Limb (tissue), 2 donors: ENCODE data around the gene MLEC.
"Not testable (repeated sequence)": the region's sequence is repeated elsewhere in the genome, so short reads cannot be mapped to it uniquely, and the experiment has no call there.

Experiments
- DNase-seq, 2 donors: peaks; one replicate each; pipeline ENCODE4 v3.0.0-alpha.2; 2016; ENCODE audit errors: extremely low spot score in 2 of 2

Gene MLEC

DNA sequence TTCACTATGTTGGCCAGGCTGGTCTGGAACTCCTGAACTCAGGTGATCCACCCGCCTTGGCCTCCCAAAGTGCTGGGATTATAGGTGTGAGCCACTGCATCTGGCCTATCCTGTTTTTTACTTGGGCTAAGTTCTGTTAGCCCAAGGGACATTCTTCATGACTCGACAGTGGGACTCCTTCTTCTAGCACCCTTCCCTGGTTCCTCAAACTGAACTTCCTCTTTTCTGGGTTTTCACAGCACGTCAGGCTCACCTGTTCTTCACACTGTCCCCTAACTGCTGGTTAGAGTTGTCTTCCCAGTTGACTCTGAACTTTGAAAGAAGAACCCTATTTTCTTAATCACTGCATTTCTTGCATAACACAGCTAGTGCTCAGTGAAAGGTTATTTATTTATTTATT lies 24.1 kb upstream of the MLEC start:
- DNase-seq: no peak

DNA sequence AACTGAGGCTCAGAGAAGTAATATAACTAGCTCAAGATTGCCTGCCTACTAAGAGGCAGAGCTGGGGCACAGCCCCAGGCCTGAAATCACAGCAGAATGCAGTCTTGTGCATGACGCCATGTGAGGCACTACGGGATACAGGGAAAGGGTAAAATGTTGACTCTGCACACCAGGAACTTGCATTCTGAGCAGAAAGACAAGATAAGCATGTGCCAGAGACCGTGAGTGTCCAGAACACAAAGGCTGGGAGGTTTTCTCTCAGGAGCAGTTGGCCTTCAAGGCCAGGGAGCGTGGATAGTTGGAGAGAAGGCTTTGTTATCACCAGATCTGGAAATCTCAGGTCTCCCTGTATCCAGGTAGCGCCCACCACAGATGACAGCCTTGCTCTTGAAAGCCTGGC lies 23.2 kb upstream of the MLEC start:
- no peak for DNase-seq

DNA sequence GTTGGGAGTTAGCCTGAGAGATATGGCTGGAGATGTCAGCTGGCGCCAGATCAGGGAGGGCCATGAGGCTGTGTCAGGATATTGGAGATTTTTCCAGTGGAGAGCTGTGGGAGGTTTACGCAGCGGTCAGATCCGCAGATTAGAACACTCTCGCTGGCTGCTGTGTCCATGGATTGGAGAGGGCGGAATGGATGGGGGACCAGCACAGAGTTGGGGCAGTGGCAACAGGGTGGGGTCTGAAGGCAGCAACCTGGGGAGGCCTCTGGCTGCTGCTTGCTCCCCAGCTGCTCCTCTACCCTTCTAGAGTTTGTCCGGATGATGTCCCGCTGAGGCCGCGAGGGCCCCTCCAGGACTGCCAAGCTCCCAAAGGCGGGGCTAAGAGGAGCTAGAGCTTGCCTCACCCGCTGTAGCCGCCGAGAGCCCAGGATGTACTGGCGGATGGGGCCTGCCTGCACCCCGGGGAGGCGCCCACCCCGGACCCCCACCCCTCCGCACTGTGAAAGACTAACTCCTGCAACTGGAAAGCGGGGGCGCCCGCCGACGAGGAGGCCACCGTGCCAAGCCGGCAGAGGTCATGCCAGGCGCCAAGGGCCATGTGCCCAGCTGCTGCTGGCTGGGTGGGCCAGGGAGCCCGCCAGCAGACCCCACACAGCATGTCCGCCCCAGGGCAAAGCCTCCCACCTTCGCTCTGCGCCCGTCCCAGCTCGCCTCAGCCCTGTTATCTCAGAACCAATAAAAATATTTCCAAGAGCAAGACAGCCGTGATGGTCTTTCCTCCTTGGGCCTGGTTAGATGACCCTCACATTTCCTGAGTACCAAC lies 20.2 kb upstream of the MLEC start:
- DNase-seq: no peak

DNA sequence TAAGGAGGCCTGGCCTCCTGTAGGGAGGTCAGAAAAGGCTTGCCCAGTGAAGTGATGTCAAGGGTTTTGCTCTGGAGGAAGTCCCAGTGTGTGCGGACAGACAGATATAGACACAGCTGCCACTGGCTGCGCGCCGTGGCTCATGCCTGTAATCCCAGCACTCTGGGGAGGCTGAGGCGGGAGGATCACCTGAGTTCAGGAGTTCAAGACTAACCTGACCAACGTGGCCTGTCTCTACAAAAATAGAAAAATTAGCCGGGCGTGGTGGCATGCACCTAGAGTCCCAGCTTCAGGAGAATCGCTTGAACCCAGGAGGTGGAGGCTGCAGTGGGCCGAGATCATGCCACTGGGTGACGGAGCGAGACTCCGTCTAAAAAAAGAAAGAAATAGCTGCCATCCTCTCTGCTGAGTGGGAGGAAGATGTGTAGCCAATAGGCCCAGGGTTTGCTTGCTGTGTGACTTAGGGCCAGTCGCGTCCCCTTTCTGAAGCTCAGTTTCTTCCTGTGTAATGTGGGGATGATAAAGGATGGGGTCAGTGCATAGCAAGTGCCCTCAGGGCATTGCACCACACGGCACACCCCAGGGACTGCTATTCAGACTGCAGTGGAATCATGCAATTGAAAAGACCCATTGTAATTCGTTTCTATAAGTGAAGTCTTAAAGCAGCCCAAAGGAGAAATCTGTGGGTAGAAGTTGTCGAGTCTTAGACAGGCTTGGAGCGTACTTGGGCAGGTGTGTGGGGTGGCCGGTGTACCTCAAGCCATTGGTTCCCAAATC lies 18.7 kb upstream of the MLEC start:
- DNase-seq: no peak

DNA sequence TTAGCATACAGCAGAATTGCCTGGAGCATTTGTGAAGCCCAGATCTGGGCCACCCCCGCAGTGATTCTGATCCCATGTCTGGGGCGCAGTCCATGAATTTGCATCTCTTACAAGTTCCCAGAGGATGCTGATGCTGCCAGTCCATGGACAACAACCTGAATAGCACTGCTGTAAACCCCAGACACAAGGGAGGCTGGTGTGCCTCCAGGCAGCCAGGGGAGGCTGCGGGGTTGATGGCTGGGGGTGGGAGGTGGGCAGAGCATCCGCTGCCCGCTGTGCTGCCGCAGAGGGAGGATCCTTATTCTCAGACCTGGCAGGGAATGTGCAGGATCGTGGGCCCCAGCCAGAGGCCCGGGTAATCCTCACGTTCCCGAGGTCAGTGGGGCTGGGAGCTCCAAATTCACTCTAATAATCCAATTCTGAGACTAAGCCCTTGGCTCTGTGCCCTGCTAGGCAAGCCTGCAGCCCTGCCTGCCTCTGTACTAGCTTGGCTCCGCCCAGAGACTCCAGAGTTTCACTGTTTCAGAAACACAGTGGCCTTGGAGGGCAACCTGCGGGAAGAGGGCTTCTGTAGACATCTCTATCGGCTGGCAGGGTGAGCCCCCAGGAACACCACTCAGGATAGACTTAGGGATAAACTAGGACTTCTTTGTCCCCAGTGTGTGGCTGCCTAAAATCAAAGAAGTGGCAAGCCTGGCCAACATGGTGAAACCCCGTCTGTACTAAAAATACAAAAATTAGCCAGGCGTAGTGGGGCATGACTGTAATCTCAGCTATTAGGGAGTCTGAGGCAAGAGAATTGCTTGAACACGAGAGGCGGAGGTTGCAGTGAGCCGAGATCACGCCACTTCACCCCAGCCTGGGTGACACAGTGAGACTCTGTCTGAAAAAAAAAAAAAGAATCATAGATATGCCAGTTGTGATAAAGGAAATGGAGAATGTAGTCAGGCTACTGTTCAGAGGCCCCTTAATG lies 17.8 kb upstream of the MLEC start:
- no peak for DNase-seq

DNA sequence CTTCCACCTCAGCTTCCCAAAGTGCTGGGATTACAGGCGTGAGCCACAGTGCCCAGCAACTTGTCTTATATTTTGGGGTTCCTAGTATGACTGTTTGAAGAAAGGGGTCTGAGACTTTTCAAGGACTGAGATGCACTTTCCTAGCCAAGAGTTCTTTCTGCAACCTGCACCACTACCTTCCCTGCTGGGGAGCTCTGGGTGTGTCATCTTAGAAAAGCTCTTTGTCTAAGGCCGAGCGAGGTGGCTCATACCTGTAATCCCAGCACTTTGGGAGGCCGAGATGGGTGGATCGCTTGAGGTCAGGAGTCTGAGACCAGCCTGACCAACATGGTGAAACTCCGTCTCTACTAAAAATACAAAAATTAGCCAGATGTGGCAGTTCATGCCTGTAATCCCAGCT lies 16.7 kb upstream of the MLEC start:
- not testable (repeated sequence) for DNase-seq

DNA sequence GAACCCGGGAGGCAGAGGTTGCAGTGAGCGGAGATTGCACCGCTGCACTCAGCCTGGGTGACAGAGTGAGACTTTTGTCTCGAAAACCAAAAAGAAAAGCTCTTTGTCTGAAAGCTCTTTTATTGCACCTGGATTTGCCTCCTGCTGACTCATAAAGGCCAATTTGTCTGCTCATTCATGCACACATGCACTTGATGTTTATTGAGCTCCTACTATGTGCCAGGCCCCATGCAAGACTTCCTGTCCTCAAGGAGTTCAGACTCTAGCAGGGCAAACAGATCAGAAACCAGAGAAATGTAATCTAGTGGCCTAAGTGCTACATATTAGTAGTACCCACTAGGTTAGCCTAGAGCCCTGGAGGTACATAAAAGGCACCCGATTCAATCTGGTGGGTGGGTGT lies 16.3 kb upstream of the MLEC start:
- DNase-seq: no peak

DNA sequence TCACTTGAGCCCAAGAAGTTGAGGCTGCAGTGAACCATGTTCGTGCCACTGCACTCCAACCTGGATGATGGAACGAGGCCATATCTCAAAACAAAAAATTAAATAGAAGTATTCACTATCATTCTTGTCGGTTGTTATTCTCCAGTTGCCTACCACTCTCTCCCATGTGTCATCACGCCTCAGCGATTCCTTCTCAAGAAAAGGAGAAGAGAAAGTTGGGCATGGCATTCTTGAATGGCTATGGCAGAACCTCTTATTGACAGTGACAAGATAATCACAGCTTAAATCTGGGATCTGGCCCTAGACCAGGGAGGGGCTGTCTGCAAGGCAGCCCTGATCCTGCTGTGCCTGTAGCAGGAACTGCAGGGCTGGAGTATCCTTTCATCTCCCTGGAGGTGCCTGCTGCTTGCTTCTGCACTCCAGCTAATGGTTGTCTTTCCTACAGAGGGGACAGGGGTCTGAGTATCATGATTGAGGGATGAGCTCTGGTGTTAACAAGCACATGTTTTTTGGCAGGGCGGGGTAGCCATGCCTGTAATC lies 12.8 kb upstream of the MLEC start:
- DNase-seq: no peak

DNA sequence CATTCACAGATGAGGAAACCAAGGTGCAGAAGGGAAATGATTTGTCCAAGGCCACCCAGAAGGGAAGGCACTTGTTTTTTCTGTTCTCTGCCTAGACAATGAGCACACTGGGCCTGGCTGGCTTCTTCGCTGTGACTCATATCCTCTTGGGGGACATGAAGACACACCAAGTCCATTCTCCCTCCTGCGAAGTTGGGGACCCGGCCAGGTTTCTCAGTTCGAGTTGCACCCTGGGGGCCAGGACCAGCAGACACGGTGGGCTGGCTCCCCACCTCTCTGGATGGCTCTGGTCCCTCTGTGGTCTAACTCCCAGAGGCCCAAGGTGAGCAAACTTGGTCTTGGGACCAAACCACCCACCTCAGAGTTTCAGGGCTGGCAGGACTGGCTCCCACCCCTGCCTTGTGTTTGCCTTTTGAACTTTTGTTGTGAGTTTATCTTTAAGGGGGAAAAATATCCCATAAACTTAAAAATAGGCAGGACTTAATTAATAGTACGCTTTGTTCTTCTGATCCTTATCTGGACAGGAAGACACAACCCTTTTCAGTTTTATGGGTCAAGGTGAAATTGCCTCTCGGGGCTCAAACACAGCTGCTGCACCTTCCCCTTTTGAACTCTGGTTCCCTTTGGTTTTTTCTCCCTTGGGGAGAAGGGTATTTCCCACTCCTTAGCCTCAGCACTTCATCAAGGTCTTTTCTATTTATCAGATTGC lies 9.0 kb upstream of the MLEC start:
- no peak for DNase-seq

DNA sequence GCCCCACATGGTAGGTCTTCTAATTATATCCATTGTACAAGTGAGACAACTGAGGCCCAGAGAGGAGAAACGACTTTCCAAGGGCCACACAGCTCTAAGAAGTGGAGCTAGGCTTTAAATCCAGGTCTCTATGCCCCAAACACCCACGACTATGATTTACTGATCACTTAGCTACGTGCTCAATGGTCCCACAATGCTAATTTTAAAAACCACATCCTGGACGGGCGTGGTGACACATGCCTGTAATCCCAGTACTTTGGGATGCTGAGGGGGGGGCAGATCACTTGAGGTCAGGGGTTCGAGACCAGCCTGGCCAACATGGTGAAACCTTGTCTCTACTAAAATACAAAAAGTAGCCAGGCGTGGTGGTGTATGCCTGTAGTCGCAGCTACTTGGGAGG lies 8.4 kb upstream of the MLEC start:
- DNase-seq: no peak

DNA sequence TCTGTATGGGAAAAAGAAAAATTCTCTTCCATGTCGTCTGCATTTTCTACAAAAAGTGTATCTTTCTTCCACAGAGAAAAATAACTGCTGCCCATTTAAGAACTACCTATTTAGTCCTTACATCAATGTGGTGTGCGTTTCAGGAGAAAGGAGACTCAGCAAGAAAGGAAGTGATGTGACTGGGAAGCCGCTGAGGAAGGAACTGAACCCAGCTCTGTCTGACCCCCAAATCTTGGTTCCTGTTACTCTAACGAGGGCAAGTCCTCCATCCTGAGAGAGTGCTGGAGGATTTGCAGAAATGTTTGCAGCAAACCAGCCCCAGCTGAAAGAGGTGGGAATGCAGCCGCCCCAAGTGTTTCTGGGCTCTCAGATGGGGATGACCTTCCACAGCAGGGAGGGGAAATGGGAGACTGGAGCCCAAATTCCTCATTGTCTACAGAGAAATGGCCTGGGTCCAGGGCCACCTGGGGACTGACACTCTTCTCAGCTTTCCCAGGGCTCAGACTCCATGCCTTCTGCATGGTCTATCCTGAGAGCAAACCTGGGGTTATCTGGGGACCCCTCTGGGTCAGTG lies 6.7 kb upstream of the MLEC start:
- DNase-seq: no peak

DNA sequence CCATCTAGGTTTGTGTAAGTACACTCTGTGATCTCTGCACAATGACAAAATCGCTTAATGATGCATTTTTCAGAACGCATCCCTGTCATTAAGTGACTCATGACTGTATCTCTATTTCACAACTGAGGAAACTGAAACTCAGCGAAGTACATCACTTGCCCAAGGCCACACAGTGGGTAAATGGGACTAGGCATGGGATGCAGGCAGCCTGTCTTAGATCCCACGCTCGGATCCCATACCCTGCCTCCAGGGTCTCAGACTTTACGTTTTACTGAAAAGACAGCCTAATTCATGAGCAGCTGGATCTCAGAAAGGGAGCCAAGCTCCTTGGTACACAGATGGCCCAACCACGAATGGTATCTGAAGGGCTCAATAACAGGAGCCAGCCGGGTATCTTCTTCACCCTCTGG lies 2.4 kb upstream of the MLEC start:
- no peak for DNase-seq

DNA sequence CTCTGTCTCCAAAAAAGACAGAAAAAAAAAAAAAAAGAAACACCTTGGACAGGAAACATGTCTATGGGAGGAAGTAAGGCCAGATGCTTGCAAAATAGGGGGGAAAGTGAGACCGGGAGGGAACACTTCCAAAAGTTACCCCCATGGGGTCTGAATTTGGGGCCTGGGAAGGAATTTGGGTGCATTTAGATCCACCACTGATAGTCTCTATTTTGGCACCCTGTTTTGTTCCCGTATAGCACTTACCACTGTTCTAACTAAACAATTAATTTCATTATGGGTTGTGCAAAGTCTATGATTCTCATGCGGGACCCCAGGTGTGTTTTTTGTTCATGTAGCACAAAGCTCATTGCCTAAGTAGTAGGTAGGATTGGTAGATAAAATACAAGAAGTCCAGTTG lies 1.4 kb upstream of the MLEC start:
- no peak for DNase-seq

DNA sequence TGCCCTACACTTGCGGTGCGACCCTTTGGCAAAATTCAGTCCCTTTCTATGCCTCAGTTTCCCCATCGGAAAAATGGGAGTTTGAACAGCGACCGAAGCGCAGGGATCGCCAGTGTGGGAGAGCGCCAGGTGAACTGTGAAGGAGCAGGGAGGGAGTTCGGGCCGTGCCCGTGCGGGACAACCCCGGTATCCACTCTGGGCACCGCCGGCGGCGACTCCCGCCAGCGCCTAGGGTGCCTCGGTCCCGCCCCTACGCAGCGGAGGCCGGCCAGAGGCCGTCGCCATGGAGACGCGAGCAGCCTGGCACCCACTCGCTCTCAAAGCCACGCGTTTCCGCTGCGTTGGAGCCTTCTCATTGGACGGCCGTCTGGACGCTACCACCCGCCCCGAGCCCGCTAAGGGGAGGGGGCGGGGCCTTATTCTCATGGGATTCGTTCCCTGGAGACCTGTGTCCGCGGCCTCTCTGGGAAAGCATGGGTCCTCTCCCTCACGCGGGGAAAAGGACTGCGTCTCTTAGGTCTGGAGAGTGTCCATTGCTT lies 729 bp upstream of the MLEC start:
- DNase-seq: peak; percentile 91 to 94

DNA sequence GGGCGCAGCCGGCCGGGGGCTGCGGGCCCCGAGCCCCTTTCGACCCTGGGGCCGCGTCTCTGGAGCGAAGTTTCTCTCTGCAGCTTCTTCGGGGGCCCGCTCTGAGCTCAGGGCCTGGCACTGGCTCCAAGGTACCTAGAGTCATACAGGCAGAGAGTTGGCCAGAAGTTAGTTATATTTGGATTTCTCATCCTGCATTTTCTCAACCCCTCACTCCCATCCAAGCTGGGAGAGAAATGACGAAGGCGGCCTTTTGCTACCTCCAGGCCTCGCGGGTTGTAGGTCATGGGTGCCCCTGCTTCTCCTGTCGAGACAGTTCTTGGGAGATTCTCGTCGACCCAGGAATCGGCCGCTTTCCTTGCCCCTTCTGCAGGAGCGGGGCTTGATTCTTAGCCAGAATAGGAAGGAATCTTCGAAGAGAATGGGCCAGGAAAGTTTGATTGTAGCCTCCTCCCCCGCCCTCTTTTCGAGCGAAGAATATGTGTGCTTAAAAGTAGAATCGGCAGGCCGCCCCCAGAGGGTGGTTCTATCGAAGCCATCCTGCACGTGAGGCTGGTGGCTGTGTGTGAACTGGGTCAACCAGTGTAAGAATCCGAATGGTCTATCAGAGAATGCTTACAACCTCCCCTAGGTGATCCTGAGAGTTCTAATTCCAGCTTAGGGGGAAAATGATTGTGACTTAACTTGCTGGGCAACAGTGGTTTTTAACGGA lies 785 bp downstream of the MLEC start:
- DNase-seq: no peak

DNA sequence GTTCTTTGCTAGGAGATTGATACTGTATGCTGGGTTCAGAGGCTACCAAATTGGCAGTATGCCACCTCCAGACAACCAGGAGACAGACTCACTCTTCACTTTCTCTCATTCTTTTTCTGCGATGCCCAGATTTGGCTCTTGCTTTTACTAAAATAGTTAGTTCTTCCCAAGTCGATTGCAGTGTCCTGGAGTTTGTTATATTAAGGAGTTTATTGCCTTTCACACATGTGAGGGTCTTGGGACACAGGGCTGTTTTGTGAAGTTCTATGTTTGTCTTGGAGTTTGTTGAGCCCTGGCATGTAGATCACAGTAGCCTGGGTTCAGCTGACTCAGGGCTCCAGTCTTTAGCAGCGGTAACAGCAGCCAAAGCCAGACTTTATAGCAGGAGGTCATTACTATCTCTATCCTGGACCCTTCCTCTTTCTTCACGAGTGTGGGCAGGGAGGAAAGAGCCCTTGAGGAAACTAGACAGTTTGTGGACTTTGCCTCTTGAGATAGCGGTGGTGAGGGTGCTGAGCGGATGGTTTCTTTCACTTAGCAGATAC lies 1.6 kb downstream of the MLEC start:
- no peak for DNase-seq

DNA sequence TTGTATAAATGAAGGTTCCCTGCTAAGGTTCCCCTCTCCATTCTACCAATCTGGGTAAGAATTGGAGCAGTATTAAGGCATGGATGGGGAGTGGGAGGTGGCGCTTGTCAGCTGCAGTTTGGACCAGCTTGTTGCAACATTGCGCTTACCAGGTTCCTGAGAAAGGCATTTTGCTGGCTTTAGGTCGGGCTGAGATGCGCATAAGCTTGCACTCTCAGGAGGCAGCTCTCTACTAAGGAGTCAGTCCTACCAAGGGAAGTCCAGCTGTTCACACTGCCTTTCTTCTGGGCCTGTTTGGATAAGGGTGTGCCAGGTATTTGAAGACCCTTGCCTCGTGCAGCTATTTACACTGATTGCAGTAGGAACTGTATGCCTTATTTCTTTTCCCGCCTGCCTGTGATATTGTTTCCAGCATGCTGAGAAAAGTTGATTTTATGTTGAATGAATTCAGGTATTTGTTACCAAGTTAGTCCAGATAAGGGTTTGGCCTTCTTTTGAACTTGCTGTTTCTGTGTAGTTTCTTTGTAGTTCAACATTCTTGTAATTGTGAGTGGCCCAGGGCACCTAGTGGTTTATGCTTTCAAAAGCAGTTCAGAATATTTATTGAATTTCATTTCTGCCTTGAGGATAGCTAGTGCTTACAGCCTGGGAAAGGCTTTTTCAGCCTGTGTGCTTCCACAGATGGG lies 2.6 kb downstream of the MLEC start:
- no peak for DNase-seq

DNA sequence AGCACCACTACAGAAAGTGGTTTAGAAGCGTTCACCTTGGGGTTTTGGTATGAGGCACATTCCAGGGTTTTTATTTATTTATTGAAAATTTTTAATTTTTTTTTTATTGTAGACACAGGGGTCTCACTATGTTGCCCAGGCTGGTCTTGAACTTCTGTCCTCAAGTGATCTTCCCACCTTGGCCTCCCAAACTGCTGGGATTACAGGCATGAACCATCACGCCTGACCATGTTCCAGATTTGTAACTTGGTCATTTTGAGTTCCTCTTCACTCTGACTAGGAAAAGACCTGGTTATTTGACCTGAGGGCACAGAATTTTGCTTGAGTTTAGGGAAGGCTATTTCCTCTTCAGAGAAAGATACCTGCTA lies 3.1 kb downstream of the MLEC start:
- no peak for DNase-seq

DNA sequence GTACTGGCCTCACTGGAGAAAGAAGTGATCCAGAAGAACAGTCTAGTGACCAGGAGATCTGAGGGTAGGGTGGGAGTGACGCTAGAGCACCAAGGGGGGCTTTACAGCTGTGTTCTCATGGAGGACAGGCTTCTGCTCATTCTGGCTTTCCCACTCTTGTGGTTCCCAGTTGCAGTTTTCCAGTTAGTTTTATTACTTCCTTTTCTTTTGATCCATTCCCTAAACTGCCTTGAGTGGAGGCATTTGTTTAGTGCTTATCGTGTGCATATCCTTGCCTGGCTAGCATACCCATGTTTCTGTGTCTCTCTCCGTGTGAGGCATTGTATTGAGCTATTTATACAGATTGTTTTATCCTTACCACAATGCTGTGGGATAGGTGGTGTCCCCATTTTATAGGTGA lies 4.0 kb downstream of the MLEC start:
- no peak for DNase-seq
